NT2/D1 (cell line): ENCODE measurements around the gene CNBD2.

Source experiments
- DNase-seq: peaks from one replicate; pipeline ENCODE4 v3.0.0-alpha.2; 2011; ENCODE audit warnings: low read depth, low spot score
- H3K27me3 ChIP-seq: 2 replicates; pipeline ENCODE4 v1.6.0; 2011; ENCODE audit warnings: mild to moderate bottlenecking; ENCODE audit not compliant: insufficient read length, insufficient read depth
- H3K36me3 ChIP-seq: 2 replicates; pipeline ENCODE4 v1.6.1; 2011; ENCODE audit warnings: mild to moderate bottlenecking, low read length, mixed read lengths; ENCODE audit not compliant: insufficient read depth, insufficient read length
- H3K4me1 ChIP-seq: 2 replicates; pipeline ENCODE4 v1.5.1; 2011; ENCODE audit not compliant: insufficient read depth, insufficient read length
- H3K4me3 ChIP-seq: 2 replicates; pipeline ENCODE4 v1.5.1; 2011; ENCODE audit warnings: low read depth; ENCODE audit not compliant: insufficient read length
- H3K9ac ChIP-seq: 2 replicates; pipeline ENCODE4 v1.6.0; 2011; ENCODE audit warnings: low read depth; ENCODE audit not compliant: insufficient read length
- H3K9me3 ChIP-seq: 2 replicates; pipeline ENCODE4 v1.5.1; 2011; ENCODE audit warnings: mild to moderate bottlenecking, low read length; ENCODE audit not compliant: insufficient read depth
- SUZ12 ChIP-seq: IDR thresholded peaks from 2 replicates; pipeline ENCODE4 v1.6.1; 2011; ENCODE audit not compliant: insufficient read length, insufficient read depth; ENCODE audit errors: extremely low read depth
- YY1 ChIP-seq: IDR thresholded peaks from 2 replicates; pipeline ENCODE4 v1.6.1; 2011; ENCODE audit not compliant: insufficient read length, insufficient read depth
- ZNF274 ChIP-seq: IDR thresholded peaks from 2 replicates; pipeline ENCODE4 v1.6.1; 2011; ENCODE audit warnings: mild to moderate bottlenecking, low read depth, low read length

The CNBD2 gene

GRCh38 chr20:36028106-36028808, 59.9 kb downstream of the CNBD2 start:
- Histone ChIP-seq H3K36me3 (no peaks in the 10 kb centered on the region), H3K4me1 (no peaks in the 10 kb centered on the region)

GRCh38 chr20:36030149-36030548, 61.8 kb downstream of the CNBD2 start:
- Histone ChIP-seq H3K27me3 (no peaks in the 10 kb centered on the region), H3K4me1 (peaks cover 2% of the 10 kb centered on the region), H3K9ac (no peak overlapping the region), H3K4me3 (no peak overlapping the region), H3K9me3 (no peaks in the 10 kb centered on the region), H3K36me3 (no peaks in the 10 kb centered on the region)
- DNase-seq: no peak
- TF ChIP-seq SUZ12: no peak
- no peak for TF ChIP-seq YY1

More at GRCh38 chr20:36028106-36028808, 59.9 kb downstream of the CNBD2 start:
- DNase-seq: no peak
- Histone ChIP-seq H3K27me3 (no peaks in the 10 kb centered on the region), H3K4me3 (no peak overlapping the region), H3K9me3 (no peaks in the 10 kb centered on the region), H3K9ac (no peak overlapping the region)
- no peak for TF ChIP-seq ZNF274
- TF ChIP-seq YY1: no peak
- no peak for TF ChIP-seq SUZ12

GRCh38 chr20:36031806-36032205, 63.4 kb downstream of the CNBD2 start:
- no peak overlapping the region for H3K9ac ChIP-seq

GRCh38 chr20:36034875-36035274, 66.5 kb downstream of the CNBD2 start:
- no peak overlapping the region for H3K4me3 ChIP-seq
- no peak for DNase-seq
- H3K36me3 ChIP-seq: no peaks in the 10 kb centered on the region
- no peaks in the 10 kb centered on the region for H3K9me3 ChIP-seq
- no peak overlapping the region for H3K9ac ChIP-seq
- TF ChIP-seq SUZ12: no peak
- TF ChIP-seq YY1: no peak
- TF ChIP-seq ZNF274: no peak
- H3K27me3 ChIP-seq: no peaks in the 10 kb centered on the region
- peaks cover 9% of the 10 kb centered on the region for H3K4me1 ChIP-seq

More at GRCh38 chr20:36031806-36032205, 63.4 kb downstream of the CNBD2 start:
- Histone ChIP-seq H3K36me3 (no peaks in the 10 kb centered on the region), H3K4me3 (no peak overlapping the region), H3K9me3 (no peaks in the 10 kb centered on the region), H3K27me3 (no peaks in the 10 kb centered on the region), H3K4me1 (peaks cover 6% of the 10 kb centered on the region)
- TF ChIP-seq ZNF274: no peak
- no peak for TF ChIP-seq SUZ12
- TF ChIP-seq YY1: no peak
- no peak for DNase-seq

- no peak for TF ChIP-seq YY1
- TF ChIP-seq SUZ12: no peak
- no peak for TF ChIP-seq ZNF274
- H3K9ac ChIP-seq: no peak overlapping the region
- no peak overlapping the region for H3K4me3 ChIP-seq
- H3K4me1 ChIP-seq: peaks cover 9% of the 10 kb centered on the region
- H3K36me3 ChIP-seq: no peaks in the 10 kb centered on the region
- H3K9me3 ChIP-seq: no peaks in the 10 kb centered on the region
- H3K27me3 ChIP-seq: no peaks in the 10 kb centered on the region
- no peak for DNase-seq
Measured at GRCh38 chr20:36035745-36036144, 67.4 kb downstream of the CNBD2 start.

- Histone ChIP-seq H3K4me1 (peaks cover 9% of the 10 kb centered on the region), H3K9me3 (no peaks in the 10 kb centered on the region), H3K9ac (no peak overlapping the region), H3K4me3 (no peak overlapping the region), H3K36me3 (no peaks in the 10 kb centered on the region), H3K27me3 (no peaks in the 10 kb centered on the region)
- no peak for TF ChIP-seq ZNF274
- no peak for TF ChIP-seq YY1
- TF ChIP-seq SUZ12: no peak
- DNase-seq: no peak
Measured at GRCh38 chr20:36036688-36037087, 68.3 kb downstream of the CNBD2 start.

- Histone ChIP-seq H3K9me3 (no peaks in the 10 kb centered on the region), H3K9ac (no peak overlapping the region), H3K27me3 (no peaks in the 10 kb centered on the region), H3K4me1 (peaks cover 6% of the 10 kb centered on the region), H3K36me3 (no peaks in the 10 kb centered on the region), H3K4me3 (no peak overlapping the region)
- DNase-seq: no peak
- TF ChIP-seq YY1 (no peak), ZNF274 (no peak), SUZ12 (no peak)
Measured at GRCh38 chr20:36040571-36040970, 72.2 kb downstream of the CNBD2 start.

- Histone ChIP-seq H3K9ac (no peak overlapping the region), H3K9me3 (no peaks in the 10 kb centered on the region), H3K4me1 (no peaks in the 10 kb centered on the region), H3K36me3 (peaks cover 5% of the 10 kb centered on the region), H3K27me3 (no peaks in the 10 kb centered on the region), H3K4me3 (no peak overlapping the region)
- DNase-seq: no peak
- TF ChIP-seq YY1 (no peak), SUZ12 (no peak), ZNF274 (no peak)
Measured at GRCh38 chr20:36043441-36043840, 75.1 kb downstream of the CNBD2 start.
